HG03342 (cell line): Measurements from ENCODE around the gene TMEM98.
"Not testable (repeated sequence)": the region's sequence is repeated elsewhere in the genome, so short reads cannot be mapped to it uniquely, and the experiment has no call there.

ENCODE experiments used
- ATAC-seq: cut with Tn5 transposase; IDR thresholded peaks from one replicate; pipeline ENCODE4 v1.9.1; 2021; ENCODE audit warnings: mild to moderate bottlenecking, moderate library complexity; ENCODE audit not compliant: unreplicated experiment

Gene TMEM98

DNA sequence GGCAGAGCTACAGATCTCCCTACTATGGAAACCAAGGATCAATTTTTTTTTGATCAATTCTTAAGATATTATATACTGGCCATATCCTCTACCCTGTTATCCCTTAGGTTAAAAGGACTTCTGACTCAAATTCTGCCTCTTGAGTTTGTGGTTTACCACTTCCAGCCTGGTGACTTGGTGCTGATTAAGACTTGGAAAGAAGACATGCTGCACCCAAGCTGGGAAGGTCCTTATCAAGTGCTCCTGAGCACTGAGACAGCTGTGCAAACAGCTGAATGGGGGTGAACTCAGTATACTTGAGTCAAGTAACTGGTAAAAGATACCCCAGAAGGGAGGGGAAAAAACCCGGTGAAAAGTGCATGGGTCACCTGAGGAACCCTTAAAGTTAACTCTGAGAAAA lies 43.2 kb downstream of the TMEM98 start:
- ATAC-seq, result no peak

GRCh38 chr17:32976131-32976530 lies 48.2 kb downstream of the TMEM98 start:
- no peak for ATAC-seq

- ATAC-seq, result no peak
Observed at GRCh38 chr17:32976605-32977004, 48.7 kb downstream of the TMEM98 start.

DNA sequence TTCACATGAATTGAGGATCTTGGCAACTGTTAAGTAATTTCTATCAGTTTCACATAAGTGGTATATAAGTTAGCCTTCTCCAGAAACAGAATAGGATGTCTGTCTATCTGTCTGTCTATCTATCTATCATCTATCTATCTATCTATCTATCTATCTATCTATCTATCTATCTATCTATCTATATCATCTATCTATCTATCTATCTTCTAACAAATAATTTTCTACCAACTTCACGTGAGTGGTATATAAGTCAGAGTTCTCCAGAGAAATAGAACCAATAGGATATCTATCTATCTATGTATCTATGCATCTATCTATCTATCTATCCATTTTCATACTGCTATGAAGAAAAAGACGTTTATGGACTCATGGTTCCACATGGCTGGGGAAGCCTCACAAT lies 52.3 kb downstream of the TMEM98 start:
- ATAC-seq, result no peak

DNA sequence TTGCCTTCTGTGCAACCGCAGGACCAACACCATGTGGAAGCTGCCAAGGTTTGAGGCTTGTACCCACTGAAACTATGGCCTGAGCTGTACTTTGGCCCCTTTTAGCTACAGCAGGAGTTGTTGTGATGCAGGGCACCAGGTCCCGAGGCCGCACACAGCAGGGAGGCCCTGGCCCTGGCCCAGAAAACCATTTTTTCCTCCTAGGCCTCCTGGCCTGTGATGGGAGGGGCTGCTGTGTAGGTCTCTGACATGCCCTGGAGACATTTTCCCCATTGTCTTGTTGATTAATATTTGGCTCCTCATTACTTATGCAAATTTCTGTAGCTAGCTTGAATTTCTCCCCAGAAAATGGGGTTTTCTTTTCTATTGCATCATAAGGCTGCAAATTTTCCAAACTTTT lies 53.7 kb downstream of the TMEM98 start:
- not testable (repeated sequence) for ATAC-seq

DNA sequence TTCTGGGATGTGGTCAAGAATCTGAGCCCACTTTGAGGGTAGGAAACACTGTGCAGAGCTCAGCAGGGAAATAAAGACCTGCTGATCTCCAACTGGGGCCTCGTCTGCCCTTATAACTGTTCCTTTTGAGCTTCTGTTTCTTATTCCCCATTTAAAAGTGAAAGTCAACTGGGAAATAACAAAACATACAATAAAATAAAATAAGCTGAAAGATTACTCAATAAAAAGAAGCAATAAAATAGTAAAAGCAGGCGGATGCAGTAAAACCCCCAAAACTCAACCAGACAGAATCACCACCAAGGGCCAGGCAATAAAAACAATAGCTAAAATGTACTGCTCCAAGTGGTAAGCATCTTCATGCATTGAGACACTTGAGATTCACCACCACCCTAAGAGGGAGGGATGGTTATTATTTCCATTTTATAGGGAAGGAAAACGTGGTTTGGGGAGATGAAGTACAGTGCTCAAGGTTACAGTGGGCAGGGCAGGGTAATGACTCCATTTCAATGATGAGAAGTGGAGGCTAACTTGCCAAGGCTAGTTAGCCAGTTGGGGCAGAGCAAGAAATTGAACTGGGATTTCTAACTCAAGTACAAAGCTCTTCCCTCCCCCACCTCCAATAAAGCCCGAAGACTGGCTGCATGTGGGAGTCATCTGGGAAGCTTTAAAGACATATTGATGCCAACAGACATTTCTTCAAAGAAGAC lies 57.2 kb downstream of the TMEM98 start:
- no peak for ATAC-seq

DNA sequence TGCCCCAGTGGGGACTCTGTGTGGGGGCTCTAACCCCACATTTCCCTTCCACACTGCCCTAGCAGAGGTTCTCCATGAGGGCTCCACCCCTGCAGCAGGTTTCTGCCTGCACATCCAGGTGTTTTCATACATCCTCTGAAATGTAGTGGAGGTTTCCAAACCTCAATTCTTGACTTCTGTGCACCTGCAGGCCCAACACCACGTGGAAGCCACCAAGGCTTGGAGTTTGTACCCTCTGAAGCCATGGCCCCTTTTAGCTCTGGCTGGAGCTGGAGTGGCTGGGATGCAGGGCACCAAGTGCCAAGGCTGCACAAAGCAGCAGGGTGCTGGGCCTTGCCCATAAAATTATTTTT lies 59.5 kb downstream of the TMEM98 start:
- ATAC-seq, result not testable (repeated sequence)

GRCh38 chr17:32987868-32988267 lies 59.9 kb downstream of the TMEM98 start:
- not testable (repeated sequence) for ATAC-seq

DNA sequence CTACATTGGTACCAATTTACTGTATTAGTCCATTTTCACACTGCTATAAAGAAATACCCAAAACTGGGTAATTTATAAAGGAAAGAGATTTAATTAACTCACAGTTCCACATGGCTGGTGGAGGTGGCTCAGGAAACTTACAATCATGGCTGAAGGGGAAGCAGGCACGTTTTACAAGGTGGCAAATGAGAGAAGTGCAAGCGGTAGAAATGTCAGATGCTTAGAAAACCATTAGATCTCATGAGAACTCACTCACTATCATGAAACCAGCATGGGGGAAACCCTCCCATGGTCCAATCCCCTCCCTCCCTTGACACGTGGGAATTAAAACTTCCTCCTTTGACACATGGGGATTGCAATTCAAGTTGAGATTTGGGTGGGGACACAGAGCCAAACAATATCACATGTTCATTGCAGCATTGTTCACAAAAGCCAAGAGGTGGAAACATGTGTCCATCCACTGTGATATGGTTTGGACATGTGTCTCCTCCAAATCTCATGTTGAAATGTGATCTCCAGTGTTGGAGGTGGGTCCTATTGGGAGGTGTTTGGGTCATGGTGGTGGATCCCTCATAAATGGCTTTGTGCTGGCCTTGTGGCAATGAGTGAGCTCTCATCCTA lies 60.6 kb downstream of the TMEM98 start:
- ATAC-seq, result no peak

GRCh38 chr17:32992321-32993033 lies 64.5 kb downstream of the TMEM98 start:
- ATAC-seq, result no peak

DNA sequence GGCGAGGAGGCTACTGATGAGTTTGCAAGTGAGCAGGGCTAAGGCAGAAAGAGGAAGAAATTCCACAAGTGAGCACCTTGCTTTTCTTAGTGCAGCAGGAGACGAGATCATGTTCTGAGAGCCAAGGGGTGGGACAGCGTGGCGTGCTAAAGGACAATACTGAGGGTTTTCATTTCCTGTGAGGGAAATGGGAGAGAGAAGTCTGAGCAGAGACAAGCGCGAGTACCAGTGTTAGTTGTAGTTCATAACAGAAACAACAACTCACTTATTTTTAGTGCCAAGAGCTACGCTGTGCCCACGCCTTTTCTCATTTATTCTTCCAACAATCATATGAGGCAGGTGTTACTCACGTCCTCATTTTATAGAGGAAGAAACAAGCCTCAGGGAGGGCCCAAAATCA lies 66.0 kb downstream of the TMEM98 start:
- ATAC-seq, result no peak
